HepG2 (cell line): ENCODE measurements around the gene STKLD1. TPM values are rescaled to one million over a fixed set of nuclear protein-coding genes. Genes with fewer than 3 reads are reported as not detected.
A peak's percentile ranks its signal among the peaks of the same experiment; 100 is the strongest.

Experiments used
- ARID4A ChIP-seq: sonication (generic); formaldehyde crosslinking; IDR thresholded peaks from 2 replicates; pipeline ENCODE4 v1.5.0; 2020; ENCODE audit warnings: mild to moderate bottlenecking, missing genetic modification reagents, borderline replicate concordance
- DNMT3B ChIP-seq: conservative IDR thresholded peaks from 2 replicates; pipeline ENCODE4 v1.6.1; 2016; ENCODE audit warnings: missing biosample characterization, control low read depth
- ETS1 ChIP-seq: sonication (generic); formaldehyde crosslinking; IDR thresholded peaks from 2 replicates; pipeline ENCODE4 v1.4.0; 2020; ENCODE audit warnings: missing genetic modification reagents
- HBP1 ChIP-seq: IDR thresholded peaks from 2 replicates; pipeline ENCODE4 v1.6.1; 2016; ENCODE audit warnings: low read depth, control low read depth
- HINFP ChIP-seq: sonication (generic); formaldehyde crosslinking; IDR thresholded peaks from 2 replicates; pipeline ENCODE4 v1.4.0; 2020; ENCODE audit warnings: low read depth, mild to moderate bottlenecking, missing genetic modification reagents
- KAT8 ChIP-seq: IDR thresholded peaks from 2 replicates; pipeline ENCODE4 v1.6.1; 2016; ENCODE audit warnings: missing genetic modification reagents, missing compliant biosample characterization
- RNF2 ChIP-seq: fragments of 450-650 bp; conservative IDR thresholded peaks from 2 replicates; pipeline ENCODE4 v1.6.1; 2016; ENCODE audit warnings: low read depth
- SCMH1 ChIP-seq: sonication (generic); formaldehyde crosslinking; IDR thresholded peaks from 2 replicates; pipeline ENCODE4 v1.9.0; 2021; ENCODE audit warnings: missing genetic modification reagents, mild to moderate bottlenecking, borderline replicate concordance
- SYNCRIP ChIP-seq: fragments of 200-400 bp; formaldehyde crosslinking; IDR thresholded peaks from 2 replicates; pipeline ENCODE4 v1.6.1; 2018; ENCODE audit warnings: mild to moderate bottlenecking, low read depth, low read length; ENCODE audit not compliant: insufficient read depth
- ZBTB25 ChIP-seq: IDR thresholded peaks from 2 replicates; pipeline ENCODE4 v1.6.1; 2018; ENCODE audit warnings: missing genetic modification reagents
- ZBTB33 ChIP-seq: sonication (generic); formaldehyde crosslinking; IDR thresholded peaks from 2 replicates; pipeline ENCODE4 v1.4.0; 2020; ENCODE audit warnings: missing genetic modification reagents
- ZNF687 ChIP-seq: sonication (generic); formaldehyde crosslinking; IDR thresholded peaks from 2 replicates; pipeline ENCODE4 v1.5.1; 2020; ENCODE audit warnings: mild to moderate bottlenecking, missing genetic modification reagents, moderate library complexity
- polyA plus RNA-seq, 8 experiments: library from polyadenylated mRNA; depleted of rRNA in 3 of 8; stranded (reverse) in 7 of 8; unstranded in 1 of 8; fragments of >200 nt; fragmentation: Illumina TruSeq in 4 of 8; extraction: Trizol in 4 of 8; gene quantifications; 2 replicates each; pipeline versions ENCODE4 v1.2.1 to v1.2.3, GENCODE V29; 2011 to 2016; ENCODE audit warnings: low read depth in 4 of 8, missing spikeins in 1 of 8, mixed read lengths in 1 of 8; ENCODE audit not compliant: insufficient read depth in 1 of 8
- total RNA-seq, 5 experiments: library from RNA; depleted of rRNA; stranded (reverse); fragments of >200 nt; fragmentation: Illumina TruSeq; extraction: Trizol; gene quantifications; 2 replicates each; pipeline ENCODE4 v1.2.3, GENCODE V29; 2016; ENCODE audit warnings: low read depth in 1 of 5

Gene STKLD1
- total and polyA plus RNA-seq, 2 of the 13 experiments (the other 11 are each of a cell fraction or from before 2014, with no cell fraction given), result 1.5 to 2.2 TPM

- TF ChIP-seq ZNF687 (CRISPR knock-in tag) (peak; percentile 74), HBP1 (CRISPR knock-in tag) (no peak), HINFP (no peak), SYNCRIP (no peak), RNF2 (no peak), ARID4A (CRISPR knock-in tag) (peak; percentile 46; the same call in 1 of the 2 replicates), KAT8 (CRISPR knock-in tag) (no peak), DNMT3B (no peak), ZBTB33 (no peak), ETS1 (CRISPR knock-in tag) (no peak), ZBTB25 (CRISPR knock-in tag) (no peak), SCMH1 (CRISPR knock-in tag) (no peak)
Observed at GRCh38 chr9:133394687-133395271, 18.6 kb downstream of the STKLD1 start (continued).
